Measurements from ENCODE around the gene CHSY3.

Gene CHSY3

DNA sequence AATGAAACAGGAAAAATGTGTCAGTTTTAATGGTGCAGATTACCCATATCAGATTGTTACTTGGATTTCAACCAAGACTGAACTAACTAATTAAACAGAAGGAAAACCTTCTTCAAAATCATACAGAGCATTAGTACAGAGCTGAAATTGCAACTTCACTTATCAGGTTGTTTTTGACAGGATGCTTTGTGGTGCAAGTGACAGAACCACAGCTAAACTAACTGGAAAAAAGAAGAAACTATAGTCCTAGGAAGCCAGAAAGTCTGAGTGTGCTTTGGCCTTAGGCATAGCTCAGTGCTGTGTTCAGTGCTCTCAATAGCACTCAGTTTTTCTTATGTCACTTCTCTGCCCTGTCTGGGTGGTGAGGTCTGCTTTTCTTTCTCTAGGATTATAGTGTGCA is 267.4 kb downstream of the CHSY3 start:
- H4K8ac ChIP-seq (ENCODE audit: low read length) = no peak overlapping the region
- H3K4ac ChIP-seq (ENCODE audit: low read depth in 1 of 2, low read length in 2 of 2) = no peak overlapping the region
- no peak overlapping the region for H4K91ac ChIP-seq (ENCODE audit: low read length)
- no peaks in the 10 kb centered on the region for H3K79me1 ChIP-seq (replicated peaks; ENCODE audit: low read length, poor library complexity, severe bottlenecking)
- no peak overlapping the region for H3K23ac ChIP-seq (ENCODE audit: low read length in 2 of 2)
- no peaks in the 10 kb centered on the region for H3K36me3 ChIP-seq (ENCODE audit: control insufficient read depth in 1 of 2, insufficient read depth in 2 of 2, low read depth in 1 of 2, low read length in 2 of 2)
- H3K14ac ChIP-seq (ENCODE audit: low read length in 2 of 2) = no peak overlapping the region
- H2BK5ac ChIP-seq (ENCODE audit: low read depth, low read length, poor library complexity, severe bottlenecking) = no peak overlapping the region
- no peaks in the 10 kb centered on the region for H3K9me3 ChIP-seq (ENCODE audit: control insufficient read depth, low read length)
- no peaks in the 10 kb centered on the region for H3K27me3 ChIP-seq (ENCODE audit: control insufficient read depth in 1 of 2, insufficient read depth in 1 of 2, low read length in 2 of 2)
- H3K9ac ChIP-seq (ENCODE audit: low read length) = no peak overlapping the region
- H2BK15ac ChIP-seq (ENCODE audit: low read depth, poor library complexity, severe bottlenecking) = no peak overlapping the region
- no peak for DNase-seq
- no peak overlapping the region for H2AFZ ChIP-seq (ENCODE audit: low read depth, low read length)
- no peaks in the 10 kb centered on the region for H3K4me1 ChIP-seq (ENCODE audit: control insufficient read depth, insufficient read depth, low read depth, low read length)
- H3K4me3 ChIP-seq (ENCODE audit: insufficient read depth in 1 of 2, low read depth in 1 of 2, low read length in 2 of 2) = no peak overlapping the region
- no peak overlapping the region for H2BK120ac ChIP-seq (ENCODE audit: low read depth, low read length)
- H3K18ac ChIP-seq (ENCODE audit: low read depth in 1 of 2, low read length in 2 of 2) = no peak overlapping the region
- H2BK12ac ChIP-seq (ENCODE audit: low read length in 2 of 2) = no peak overlapping the region
- H2AK5ac ChIP-seq (ENCODE audit: low read length, severe bottlenecking) = no peak overlapping the region
- no peak overlapping the region for H3K4me2 ChIP-seq (ENCODE audit: low read length, poor library complexity, severe bottlenecking)
- H3K27ac ChIP-seq (ENCODE audit: low read length, poor library complexity, severe bottlenecking) = no peak overlapping the region

DNA sequence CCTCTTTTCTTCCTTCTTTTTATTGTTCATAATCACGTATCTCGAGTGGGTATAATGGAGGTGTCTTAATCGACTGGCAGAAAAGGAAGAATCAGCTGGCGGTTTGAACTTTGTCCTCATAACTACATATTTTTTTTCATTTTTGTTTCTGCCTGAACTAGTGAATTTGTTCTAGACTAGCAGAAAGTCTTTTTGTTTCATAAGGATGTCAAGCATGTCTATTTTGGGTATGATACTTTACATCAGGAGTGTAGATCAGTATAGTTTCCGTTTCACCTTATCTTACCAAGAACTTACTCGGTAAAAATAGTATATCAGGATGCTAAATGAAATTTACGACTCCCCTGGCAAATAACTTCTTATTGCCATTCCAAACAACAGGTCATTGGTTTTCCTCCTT is 278.9 kb downstream of the CHSY3 start:
- H2BK120ac ChIP-seq (ENCODE audit: low read depth, low read length) = no peak overlapping the region
- H3K14ac ChIP-seq (ENCODE audit: low read length in 2 of 2) = no peak overlapping the region
- H3K9me3 ChIP-seq (ENCODE audit: control insufficient read depth, low read length) = no peaks in the 10 kb centered on the region
- no peak overlapping the region for H3K23ac ChIP-seq (ENCODE audit: low read length in 2 of 2)
- H2BK5ac ChIP-seq (ENCODE audit: low read depth, low read length, poor library complexity, severe bottlenecking) = no peak overlapping the region
- H2BK15ac ChIP-seq (ENCODE audit: low read depth, poor library complexity, severe bottlenecking) = no peak overlapping the region
- no peak for DNase-seq
- no peak overlapping the region for H3K4me2 ChIP-seq (ENCODE audit: low read length, poor library complexity, severe bottlenecking)
- no peak overlapping the region for H3K27ac ChIP-seq (ENCODE audit: low read length, poor library complexity, severe bottlenecking)
- H2AFZ ChIP-seq (ENCODE audit: low read depth, low read length) = no peak overlapping the region
- H3K18ac ChIP-seq (ENCODE audit: low read depth in 1 of 2, low read length in 2 of 2) = no peak overlapping the region
- H2BK12ac ChIP-seq (ENCODE audit: low read length in 2 of 2) = no peak overlapping the region
- no peaks in the 10 kb centered on the region for H3K27me3 ChIP-seq (ENCODE audit: control insufficient read depth in 1 of 2, insufficient read depth in 1 of 2, low read length in 2 of 2)
- H3K4ac ChIP-seq (ENCODE audit: low read depth in 1 of 2, low read length in 2 of 2) = no peak overlapping the region
- no peak overlapping the region for H3K4me3 ChIP-seq (ENCODE audit: insufficient read depth in 1 of 2, low read depth in 1 of 2, low read length in 2 of 2)
- H4K91ac ChIP-seq (ENCODE audit: low read length) = no peak overlapping the region
- no peaks in the 10 kb centered on the region for H3K4me1 ChIP-seq (ENCODE audit: control insufficient read depth, insufficient read depth, low read depth, low read length)
- no peak overlapping the region for H2AK5ac ChIP-seq (ENCODE audit: low read length, severe bottlenecking)
- H3K79me1 ChIP-seq (replicated peaks; ENCODE audit: low read length, poor library complexity, severe bottlenecking) = no peaks in the 10 kb centered on the region
- no peaks in the 10 kb centered on the region for H3K36me3 ChIP-seq (ENCODE audit: control insufficient read depth in 1 of 2, insufficient read depth in 2 of 2, low read depth in 1 of 2, low read length in 2 of 2)
- 94% methylated on average over 3 of the region's 7 CpGs for WGBS
- no peak overlapping the region for H3K9ac ChIP-seq (ENCODE audit: low read length)
- H4K8ac ChIP-seq (ENCODE audit: low read length) = no peak overlapping the region

DNA sequence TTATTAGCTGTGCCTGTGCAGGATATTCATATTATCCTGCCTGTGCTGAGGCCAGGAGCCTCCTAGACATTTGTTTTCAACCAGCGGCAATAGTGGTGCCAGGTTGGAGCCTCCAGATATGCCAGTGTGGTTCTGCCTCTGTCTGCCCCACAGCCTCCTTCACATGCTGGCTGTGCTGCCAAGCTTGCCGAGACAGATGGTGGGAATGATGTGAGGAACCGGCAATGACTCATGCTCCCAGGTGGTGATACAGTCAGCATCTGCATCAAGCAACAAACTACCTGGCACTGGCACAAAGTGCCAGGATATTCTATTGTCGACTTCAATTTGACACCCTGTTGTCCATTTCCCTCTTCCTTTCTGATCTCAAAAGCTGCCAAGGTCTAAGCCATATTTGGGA is 285.7 kb downstream of the CHSY3 start:
- H3K4me3 ChIP-seq (ENCODE audit: insufficient read depth in 1 of 2, low read depth in 1 of 2, low read length in 2 of 2) = no peak overlapping the region
- H3K36me3 ChIP-seq (ENCODE audit: control insufficient read depth in 1 of 2, insufficient read depth in 2 of 2, low read depth in 1 of 2, low read length in 2 of 2) = no peaks in the 10 kb centered on the region
- 93% methylated on average over 4 of the region's 4 CpGs for WGBS
- no peak for DNase-seq
- H2BK12ac ChIP-seq (ENCODE audit: low read length in 2 of 2) = no peak overlapping the region
- H3K18ac ChIP-seq (ENCODE audit: low read depth in 1 of 2, low read length in 2 of 2) = no peak overlapping the region
- no peak overlapping the region for H3K14ac ChIP-seq (ENCODE audit: low read length in 2 of 2)
- H3K4ac ChIP-seq (ENCODE audit: low read depth in 1 of 2, low read length in 2 of 2) = no peak overlapping the region
- no peaks in the 10 kb centered on the region for H3K4me1 ChIP-seq (ENCODE audit: control insufficient read depth, insufficient read depth, low read depth, low read length)
- no peaks in the 10 kb centered on the region for H3K79me1 ChIP-seq (replicated peaks; ENCODE audit: low read length, poor library complexity, severe bottlenecking)
- H2AK5ac ChIP-seq (ENCODE audit: low read length, severe bottlenecking) = no peak overlapping the region
- no peak overlapping the region for H4K8ac ChIP-seq (ENCODE audit: low read length)
- H2AFZ ChIP-seq (ENCODE audit: low read depth, low read length) = no peak overlapping the region
- no peak overlapping the region for H2BK5ac ChIP-seq (ENCODE audit: low read depth, low read length, poor library complexity, severe bottlenecking)
- no peak overlapping the region for H4K91ac ChIP-seq (ENCODE audit: low read length)
- H3K4me2 ChIP-seq (ENCODE audit: low read length, poor library complexity, severe bottlenecking) = no peak overlapping the region
- no peaks in the 10 kb centered on the region for H3K27me3 ChIP-seq (ENCODE audit: control insufficient read depth in 1 of 2, insufficient read depth in 1 of 2, low read length in 2 of 2)
- no peak overlapping the region for H2BK15ac ChIP-seq (ENCODE audit: low read depth, poor library complexity, severe bottlenecking)
- H3K27ac ChIP-seq (ENCODE audit: low read length, poor library complexity, severe bottlenecking) = no peak overlapping the region
- H3K9me3 ChIP-seq (ENCODE audit: control insufficient read depth, low read length) = no peaks in the 10 kb centered on the region
- H2BK120ac ChIP-seq (ENCODE audit: low read depth, low read length) = no peak overlapping the region
- H3K9ac ChIP-seq (ENCODE audit: low read length) = no peak overlapping the region
- H3K23ac ChIP-seq (ENCODE audit: low read length in 2 of 2) = no peak overlapping the region

DNA sequence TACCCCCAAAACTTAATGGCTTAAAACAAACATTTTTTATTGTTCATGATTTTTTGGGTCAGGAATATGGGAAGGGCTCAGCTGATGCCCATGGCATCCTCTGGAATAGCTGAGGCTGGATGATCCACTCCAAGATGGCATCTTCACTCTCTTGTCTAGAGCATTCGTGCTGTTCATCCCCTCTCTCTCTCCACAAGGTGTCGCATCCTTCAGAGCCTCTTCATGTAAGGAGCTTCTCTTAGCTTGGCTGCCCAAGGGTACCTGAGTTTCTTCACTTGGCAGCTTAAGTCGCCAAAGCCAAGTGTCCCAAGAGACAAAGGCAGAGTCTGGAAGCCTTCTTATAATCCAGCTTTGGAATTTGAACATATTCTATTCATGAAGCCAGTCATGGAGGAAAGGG is 294.7 kb downstream of the CHSY3 start:
- no peak overlapping the region for H3K27ac ChIP-seq (ENCODE audit: low read length, poor library complexity, severe bottlenecking)
- H3K27me3 ChIP-seq (ENCODE audit: control insufficient read depth in 1 of 2, insufficient read depth in 1 of 2, low read length in 2 of 2) = no peaks in the 10 kb centered on the region
- no peaks in the 10 kb centered on the region for H3K36me3 ChIP-seq (ENCODE audit: control insufficient read depth in 1 of 2, insufficient read depth in 2 of 2, low read depth in 1 of 2, low read length in 2 of 2)
- no peak overlapping the region for H3K14ac ChIP-seq (ENCODE audit: low read length in 2 of 2)
- H2BK120ac ChIP-seq (ENCODE audit: low read depth, low read length) = no peak overlapping the region
- WGBS = 63% methylated on average over 3 of the region's 3 CpGs
- H4K91ac ChIP-seq (ENCODE audit: low read length) = no peak overlapping the region
- H3K18ac ChIP-seq (ENCODE audit: low read depth in 1 of 2, low read length in 2 of 2) = no peak overlapping the region
- no peak overlapping the region for H2AK5ac ChIP-seq (ENCODE audit: low read length, severe bottlenecking)
- no peaks in the 10 kb centered on the region for H3K79me1 ChIP-seq (replicated peaks; ENCODE audit: low read length, poor library complexity, severe bottlenecking)
- no peak overlapping the region for H2BK12ac ChIP-seq (ENCODE audit: low read length in 2 of 2)
- H3K23ac ChIP-seq (ENCODE audit: low read length in 2 of 2) = no peak overlapping the region
- H3K9ac ChIP-seq (ENCODE audit: low read length) = no peak overlapping the region
- H3K4me2 ChIP-seq (ENCODE audit: low read length, poor library complexity, severe bottlenecking) = no peak overlapping the region
- H3K4ac ChIP-seq (ENCODE audit: low read depth in 1 of 2, low read length in 2 of 2) = no peak overlapping the region
- no peaks in the 10 kb centered on the region for H3K9me3 ChIP-seq (ENCODE audit: control insufficient read depth, low read length)
- no peaks in the 10 kb centered on the region for H3K4me1 ChIP-seq (ENCODE audit: control insufficient read depth, insufficient read depth, low read depth, low read length)
- no peak overlapping the region for H2AFZ ChIP-seq (ENCODE audit: low read depth, low read length)
- H2BK5ac ChIP-seq (ENCODE audit: low read depth, low read length, poor library complexity, severe bottlenecking) = no peak overlapping the region
- peak; percentile 27 for DNase-seq
- no peak overlapping the region for H2BK15ac ChIP-seq (ENCODE audit: low read depth, poor library complexity, severe bottlenecking)
- H3K4me3 ChIP-seq (ENCODE audit: insufficient read depth in 1 of 2, low read depth in 1 of 2, low read length in 2 of 2) = no peak overlapping the region
- H4K8ac ChIP-seq (ENCODE audit: low read length) = no peak overlapping the region
